DND-41 (cell line): ENCODE results near the gene VKORC1.

ENCODE experiments used
- ATAC-seq: fragments of 200-7000 bp; cut with Tn5 transposase; 3 replicates; pipeline ENCODE4 v1.9.1; 2021; ENCODE audit warnings: low read depth; ENCODE audit not compliant: insufficient read depth
- DNase-seq: peaks from one replicate; pipeline ENCODE4 v3.0.0-alpha.2; 2020
- H2AFZ ChIP-seq: 2 replicates; pipeline ENCODE4 v1.6.0; 2012; ENCODE audit warnings: low read depth, low read length
- H3K27ac ChIP-seq: 2 replicates; pipeline ENCODE4 v1.5.1; 2012; ENCODE audit warnings: low read length, inconsistent platforms
- H3K27me3 ChIP-seq: fragments of 200-600 bp; sonication (generic); 2 replicates; pipeline ENCODE4 v1.6.0; 2012; ENCODE audit warnings: low read length, mild to moderate bottlenecking, inconsistent platforms; ENCODE audit not compliant: insufficient read depth, poor library complexity
- H3K36me3 ChIP-seq: 2 replicates; pipeline ENCODE4 v1.5.1; 2012; ENCODE audit warnings: low read length, inconsistent platforms; ENCODE audit not compliant: insufficient read depth
- H3K4me1 ChIP-seq: 2 replicates; pipeline ENCODE4 v1.5.1; 2012; ENCODE audit warnings: mild to moderate bottlenecking, low read length; ENCODE audit not compliant: insufficient read depth
- H3K4me2 ChIP-seq: 2 replicates; pipeline ENCODE4 v1.6.0; 2012; ENCODE audit warnings: mild to moderate bottlenecking, moderate library complexity, low read length, inconsistent platforms; ENCODE audit not compliant: insufficient read depth
- H3K4me3 ChIP-seq, 2 experiments: fragments of 200-600 bp in 1 of 2; shearing (Covaris generic) in 1 of 2; 2 replicates each; pipeline ENCODE4 v1.5.1; 2012 to 2016; ENCODE audit warnings: inconsistent platforms in 2 of 2, low read length in 2 of 2, mild to moderate bottlenecking in 2 of 2, low read depth in 1 of 2, moderate library complexity in 1 of 2
- H3K79me2 ChIP-seq: 2 replicates; pipeline ENCODE4 v1.6.0; 2012; ENCODE audit warnings: low read length, inconsistent platforms; ENCODE audit not compliant: insufficient read depth
- H3K9ac ChIP-seq: 2 replicates; pipeline ENCODE4 v1.6.0; 2012; ENCODE audit warnings: low read depth, mild to moderate bottlenecking, inconsistent platforms, low read length, moderate library complexity
- H3K9me3 ChIP-seq: 2 replicates; pipeline ENCODE4 v1.5.1; 2012; ENCODE audit warnings: low read length, moderate library complexity, mild to moderate bottlenecking, inconsistent platforms; ENCODE audit not compliant: insufficient read depth, severe bottlenecking
- H4K20me1 ChIP-seq: 2 replicates; pipeline ENCODE4 v1.6.0; 2012; ENCODE audit warnings: low read length; ENCODE audit not compliant: insufficient read depth
- CTCF ChIP-seq: IDR thresholded peaks from 2 replicates; pipeline ENCODE4 v1.5.1; 2012; ENCODE audit warnings: borderline replicate concordance, low read length, moderate library complexity, mild to moderate bottlenecking; ENCODE audit not compliant: poor library complexity, severe bottlenecking; ENCODE audit errors: extremely low read depth
- EZH2 ChIP-seq: IDR thresholded peaks from 3 replicates; pipeline ENCODE4 v1.6.1; 2012; ENCODE audit warnings: borderline replicate concordance, low read depth, mild to moderate bottlenecking, moderate library complexity, low read length, inconsistent platforms; ENCODE audit not compliant: severe bottlenecking

Gene VKORC1

DNA sequence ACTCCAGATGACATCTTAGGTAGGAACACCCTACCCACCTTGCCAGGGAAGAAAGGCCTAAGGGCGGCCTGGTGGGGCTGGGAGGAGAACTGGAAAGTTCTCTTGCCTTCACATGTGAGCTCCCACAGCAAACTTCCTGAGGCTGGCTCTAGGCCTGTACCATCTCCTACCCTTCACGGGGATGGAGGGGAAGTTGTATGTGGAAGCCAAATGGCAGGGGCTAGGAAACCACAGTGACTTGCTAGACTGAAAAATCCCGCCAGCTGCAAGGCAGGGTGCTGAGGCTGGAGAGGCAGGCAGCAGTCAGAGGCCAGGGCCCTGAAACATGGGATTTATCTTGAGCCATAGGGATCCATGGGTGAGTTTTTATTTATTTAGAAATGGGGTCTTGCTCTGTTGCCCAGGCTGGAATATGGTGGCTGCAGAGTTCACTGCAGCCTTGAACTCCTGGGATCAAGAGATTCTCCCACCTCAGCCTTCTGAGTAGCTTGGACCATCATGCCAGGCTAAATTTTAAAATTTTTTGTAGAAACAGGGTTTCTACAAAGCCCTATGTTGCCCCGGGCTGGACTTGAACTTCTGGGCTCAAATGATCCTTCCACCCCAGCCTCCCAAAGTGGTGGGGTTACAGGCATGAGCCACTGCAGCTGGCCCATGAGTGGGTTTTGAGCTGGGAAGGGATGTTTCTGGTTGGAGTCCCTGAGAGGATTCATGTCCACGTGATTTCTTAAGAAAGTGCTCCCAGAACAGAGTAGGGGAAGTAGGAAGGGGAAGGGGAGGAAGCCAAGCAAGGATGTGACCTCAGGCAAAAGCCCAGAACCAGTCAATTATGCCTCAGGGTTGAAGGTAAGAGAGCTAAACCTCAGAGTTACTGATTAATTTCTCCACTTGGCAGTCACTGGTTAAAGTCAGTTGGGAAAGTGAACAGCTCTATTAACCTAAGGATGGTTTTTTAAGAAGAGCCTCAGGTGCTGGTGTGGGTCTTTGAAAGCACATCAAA is 18.8 kb upstream of the VKORC1 start:
- Histone ChIP-seq H3K4me2 (no peak overlapping the region), H3K4me3 (no peak overlapping the region), H3K9ac (no peak overlapping the region; the same call in 1 of the 2 replicates), H3K36me3 (peaks cover 42% of the 10 kb centered on the region), H3K27ac (0 out of 2 replicates have a peak overlapping the region, but pooled peaks have one; percentile 7), H3K79me2 (peaks cover 32% of the 10 kb centered on the region), H4K20me1 (peaks cover 6% of the 10 kb centered on the region), H3K27me3 (no peaks in the 10 kb centered on the region), H2AFZ (no peak overlapping the region), H3K4me1 (peaks cover 33% of the 10 kb centered on the region), H3K9me3 (no peaks in the 10 kb centered on the region)
- DNase-seq (no peak), ATAC-seq (no peak)
- TF ChIP-seq EZH2 (no peak), CTCF (no peak)

- ATAC-seq (no peak), DNase-seq (no peak)
- H3K4me1 ChIP-seq = peaks cover 33% of the 10 kb centered on the region
- no peak overlapping the region for H3K4me3 ChIP-seq
- H3K27ac ChIP-seq = 0 out of 2 replicates have a peak overlapping the region, but pooled peaks have one; percentile 7
- TF ChIP-seq EZH2 (no peak), CTCF (no peak)
- H2AFZ ChIP-seq = no peak overlapping the region
- H3K36me3 ChIP-seq = peaks cover 42% of the 10 kb centered on the region
- no peak overlapping the region for H3K4me2 ChIP-seq
- no peaks in the 10 kb centered on the region for H3K9me3 ChIP-seq
- H3K27me3 ChIP-seq = no peaks in the 10 kb centered on the region
- peaks cover 28% of the 10 kb centered on the region for H3K79me2 ChIP-seq
- H3K9ac ChIP-seq = no peak overlapping the region
- no peaks in the 10 kb centered on the region for H4K20me1 ChIP-seq
These were observed 18.1 kb upstream of the VKORC1 start for GRCh38 chr16:31112711-31113110.

- peaks cover 26% of the 10 kb centered on the region for H3K79me2 ChIP-seq
- peaks cover 42% of the 10 kb centered on the region for H3K36me3 ChIP-seq
- H3K4me1 ChIP-seq = peaks cover 38% of the 10 kb centered on the region
- H3K27me3 ChIP-seq = no peaks in the 10 kb centered on the region
- TF ChIP-seq EZH2 = no peak
- no peak for TF ChIP-seq CTCF
- H4K20me1 ChIP-seq = no peaks in the 10 kb centered on the region
- no peak overlapping the region for H3K4me2 ChIP-seq
- no peak for DNase-seq
- no peak overlapping the region for H3K4me3 ChIP-seq
- no peak overlapping the region for H3K9ac ChIP-seq
- no peak for ATAC-seq
- no peak overlapping the region for H3K27ac ChIP-seq
- no peak overlapping the region for H2AFZ ChIP-seq
- H3K9me3 ChIP-seq = no peaks in the 10 kb centered on the region
These were observed 17.4 kb upstream of the VKORC1 start for GRCh38 chr16:31111881-31112466.
